Measurements from ENCODE around the gene C2orf15.
"Not testable (repeated sequence)": the region's sequence is repeated elsewhere in the genome, so short reads cannot be mapped to it uniquely, and the experiment has no call there.

The C2orf15 gene

GRCh38 chr2:99166218-99166617 lies 24.7 kb downstream of the C2orf15 start:
- DNase-seq (ENCODE audit: low read depth, low spot score): no peak

GRCh38 chr2:99169534-99169933 lies 28.0 kb downstream of the C2orf15 start:
- DNase-seq (ENCODE audit: low read depth, low spot score): no peak

GRCh38 chr2:99171377-99172140 lies 30.1 kb downstream of the C2orf15 start:
- DNase-seq (ENCODE audit: low read depth, low spot score): no peak

- DNase-seq (ENCODE audit: low read depth, low spot score): peak; percentile 77
Measured at GRCh38 chr2:99180755-99181623, 39.5 kb downstream of the C2orf15 start, which contains the start of the genes MITD1 and MRPL30. TSS of gene MITD1 (minus strand) at chr2:99181058. CDS start at chr2:99180981, 77 bp downstream. TSS of gene MRPL30 (plus strand) at chr2:99181184. CDS start at chr2:99186204, 5,020 bp downstream.

GRCh38 chr2:99181624-99182000 lies 40.1 kb downstream of the C2orf15 start:
- no peak for DNase-seq (ENCODE audit: low read depth, low spot score)

- DNase-seq (ENCODE audit: low read depth, low spot score): no peak
Measured at GRCh38 chr2:99183025-99183424, 41.5 kb downstream of the C2orf15 start.

GRCh38 chr2:99184811-99185210 lies 43.3 kb downstream of the C2orf15 start:
- DNase-seq (ENCODE audit: low read depth, low spot score): no peak

- no peak for DNase-seq (ENCODE audit: low read depth, low spot score)
Measured at GRCh38 chr2:99187011-99187410, 45.5 kb downstream of the C2orf15 start.

GRCh38 chr2:99188357-99188756 lies 46.9 kb downstream of the C2orf15 start:
- no peak for DNase-seq (ENCODE audit: low read depth, low spot score)

- DNase-seq (ENCODE audit: low read depth, low spot score): no peak
Measured at GRCh38 chr2:99190548-99190947, 49.0 kb downstream of the C2orf15 start.

GRCh38 chr2:99192364-99192763 lies 50.9 kb downstream of the C2orf15 start:
- DNase-seq (ENCODE audit: low read depth, low spot score): not testable (repeated sequence)

GRCh38 chr2:99198103-99198841 lies 56.8 kb downstream of the C2orf15 start:
- DNase-seq (ENCODE audit: low read depth, low spot score): no peak

- DNase-seq (ENCODE audit: low read depth, low spot score): no peak
Measured at GRCh38 chr2:99200076-99200800, 58.7 kb downstream of the C2orf15 start.

Data from activated naive CD8-positive, alpha-beta T cell treated with anti-CD3 and anti-CD28 coated beads, Interleukin-2, amount 50 U/mL, for 16 hours (primary cell).